KG1 (cell line): Measurements from ENCODE around the gene SRSF4.
"Not testable (repeated sequence)": the region's sequence is repeated elsewhere in the genome, so short reads cannot be mapped to it uniquely, and the experiment has no call there.

Source experiments
- DNase-seq: peaks from one replicate; lab custom pipeline; 2025; lab: John Stamatoyannopoulos, UW

SRSF4 gene

GRCh38 chr1:29162476-29163138 lies 19.1 kb downstream of the SRSF4 start:
- DNase-seq = no peak

GRCh38 chr1:29162025-29162424 lies 19.7 kb downstream of the SRSF4 start:
- no peak for DNase-seq

GRCh38 chr1:29159773-29160172 lies 21.9 kb downstream of the SRSF4 start:
- no peak for DNase-seq

GRCh38 chr1:29157269-29157601 lies 24.5 kb downstream of the SRSF4 start:
- no peak for DNase-seq

GRCh38 chr1:29156543-29157268 lies 25.0 kb downstream of the SRSF4 start:
- no peak for DNase-seq

- DNase-seq = no peak
These were observed 29.5 kb downstream of the SRSF4 start for GRCh38 chr1:29152046-29152805.

- DNase-seq = not testable (repeated sequence)
These were observed 31.4 kb downstream of the SRSF4 start for GRCh38 chr1:29150346-29150745.

GRCh38 chr1:29148656-29149491 lies 32.8 kb downstream of the SRSF4 start:
- no peak for DNase-seq

GRCh38 chr1:29145739-29146437 lies 35.8 kb downstream of the SRSF4 start:
- no peak for DNase-seq

- DNase-seq = no peak
These were observed 37.5 kb downstream of the SRSF4 start for GRCh38 chr1:29144178-29144577.

GRCh38 chr1:29142714-29143113 lies 39.0 kb downstream of the SRSF4 start:
- no peak for DNase-seq

- DNase-seq = no peak
These were observed 45.2 kb downstream of the SRSF4 start for GRCh38 chr1:29136391-29136915.

GRCh38 chr1:29134695-29135028 lies 47.0 kb downstream of the SRSF4 start:
- no peak for DNase-seq

- DNase-seq = no peak
These were observed 47.6 kb downstream of the SRSF4 start for GRCh38 chr1:29133861-29134694.

GRCh38 chr1:29131056-29131455 lies 50.6 kb downstream of the SRSF4 start:
- not testable (repeated sequence) for DNase-seq

- DNase-seq = no peak
These were observed 51.8 kb downstream of the SRSF4 start for GRCh38 chr1:29129916-29130315.

- DNase-seq = no peak
These were observed 53.0 kb downstream of the SRSF4 start for GRCh38 chr1:29128739-29129138.

GRCh38 chr1:29126198-29126597 lies 55.5 kb downstream of the SRSF4 start:
- no peak for DNase-seq

- DNase-seq = no peak
These were observed 55.9 kb downstream of the SRSF4 start for GRCh38 chr1:29125788-29126187.

- DNase-seq = no peak
These were observed 56.5 kb downstream of the SRSF4 start for GRCh38 chr1:29125237-29125641.
